Endothelial cell of umbilical vein (primary cell): ENCODE measurements around the gene MYDGF. TPM values are rescaled to one million over a fixed set of nuclear protein-coding genes. Genes with fewer than 3 reads are reported as not detected.
A peak's percentile ranks its signal among the peaks of the same experiment; 100 is the strongest.

Source experiments
- BruUV-seq: library from RNA; stranded (reverse); fragments of 400-500 nt; replicated peaks from 2 replicates; lab custom pipeline; 2021; lab: Mats Ljungman, UMichigan
- CTCF ChIA-PET: fragments of 300-600, 350-600 bp; sonication (Branson Sonifier 250); formaldehyde crosslinking; loops from one replicate; lab custom pipeline; 2021; ENCODE audit warnings: antibody characterized with exemption, inconsistent platforms; lab: Charles Lee
- POLR2A ChIA-PET: fragments of 300-600, 350-600 bp; sonication (Branson Sonifier 250); formaldehyde crosslinking; loops from one replicate; lab custom pipeline; 2021; ENCODE audit warnings: antibody characterized with exemption, inconsistent platforms; lab: Charles Lee
- DNase-seq: peaks from one replicate; pipeline ENCODE4 v3.0.0-alpha.2; 2011; ENCODE audit warnings: low read depth, low spot score
- FAIRE-seq: peaks from 2 replicates; lab custom pipeline; 2011; peaks lifted over from hg19 to GRCh38; lab: Jason Lieb, UNC
- H2AFZ ChIP-seq: 2 replicates; pipeline ENCODE4 v1.6.0; 2012; ENCODE audit warnings: low read depth, low read length, control low read depth, inconsistent platforms
- H3K27ac ChIP-seq: 2 replicates; pipeline ENCODE4 v1.5.1; 2011; ENCODE audit warnings: low read depth, mild to moderate bottlenecking, control low read depth, low read length, moderate library complexity; ENCODE audit not compliant: insufficient read depth
- H3K27me3 ChIP-seq, 2 experiments: 2 replicates each; pipeline versions ENCODE4 v1.6.0 to v1.6.1; 2011; ENCODE audit warnings: low read length in 2 of 2, mixed read lengths in 1 of 2; ENCODE audit not compliant: control insufficient read depth in 2 of 2, insufficient read depth in 2 of 2
- H3K36me3 ChIP-seq, 2 experiments: 2 replicates in 1 of 2; 3 replicates in 1 of 2; pipeline ENCODE4 v1.5.1; 2011; ENCODE audit warnings: low read length in 2 of 2, mild to moderate bottlenecking in 1 of 2, moderate library complexity in 1 of 2; ENCODE audit not compliant: control insufficient read depth in 2 of 2, insufficient read depth in 2 of 2; ENCODE audit errors: extremely low read depth in 1 of 2
- H3K4me1 ChIP-seq: 3 replicates; pipeline ENCODE4 v1.5.1; 2011; ENCODE audit warnings: mild to moderate bottlenecking, low read length; ENCODE audit not compliant: control insufficient read depth, insufficient read depth; ENCODE audit errors: extremely low read depth
- H3K4me2 ChIP-seq: 2 replicates; pipeline ENCODE4 v1.6.1; 2011; ENCODE audit warnings: low read length, control low read depth, mixed read lengths; ENCODE audit not compliant: insufficient read depth
- H3K4me3 ChIP-seq, 3 experiments: fragments of 200-600 bp in 1 of 3; sonication (generic), shearing (Covaris generic) in 1 of 3; replicated peaks in 1 of 3; 2 replicates each; pipeline ENCODE4 v1.5.1; 2011 to 2016; ENCODE audit warnings: control low read depth in 3 of 3, low read length in 3 of 3, mild to moderate bottlenecking in 2 of 3, inconsistent platforms in 1 of 3, low read depth in 1 of 3, moderate library complexity in 1 of 3; ENCODE audit not compliant: insufficient read depth in 1 of 3
- H3K79me2 ChIP-seq: 2 replicates; pipeline ENCODE4 v1.6.0; 2012; ENCODE audit warnings: low read length, inconsistent platforms; ENCODE audit not compliant: control insufficient read depth, insufficient read depth
- H3K9ac ChIP-seq: replicated peaks from 2 replicates; pipeline ENCODE3; 2011; ENCODE audit warnings: low read length, control low read depth; ENCODE audit not compliant: insufficient read depth; ENCODE audit errors: extremely low read depth
- H3K9me1 ChIP-seq: replicated peaks from 3 replicates; pipeline ENCODE4 v1.6.0; 2011; ENCODE audit warnings: mild to moderate bottlenecking, low read length; ENCODE audit not compliant: control insufficient read depth, insufficient read depth; ENCODE audit errors: extremely low read depth
- H3K9me3 ChIP-seq: replicated peaks from 2 replicates; pipeline ENCODE4 v1.5.1; 2012; ENCODE audit warnings: low read length, inconsistent platforms; ENCODE audit not compliant: control insufficient read depth, insufficient read depth
- H4K20me1 ChIP-seq: replicated peaks from 2 replicates; pipeline ENCODE3; 2011; ENCODE audit warnings: mild to moderate bottlenecking, low read length; ENCODE audit not compliant: control insufficient read depth, insufficient read depth; ENCODE audit errors: extremely low read depth
- MYC ChIP-seq: IDR thresholded peaks from one replicate; pipeline ENCODE4 v1.6.1; 2011; ENCODE audit warnings: mild to moderate bottlenecking, low read depth, low read length
- POLR2A ChIP-seq: IDR thresholded peaks from 2 replicates; pipeline ENCODE4 v1.6.1; 2012; ENCODE audit warnings: low read depth, mild to moderate bottlenecking, control low read depth, low read length
- dilution Hi-C: fragments of 300-500 bp; cut with MboI; formaldehyde crosslinking; loops from one replicate; pipeline ENCODE4 v1.15.0; 2019; ENCODE audit warnings: low sequenced_read_pairs; ENCODE audit not compliant: extremely low pct_ligation_motif_present
- intact Hi-C: fragments of 100-400 bp; cut with micrococcal nuclease; formaldehyde crosslinking; loops from one replicate; pipeline ENCODE4 v1.10.0; 2022
- polyA plus RNA-seq, 4 experiments: library from polyadenylated mRNA; depleted of rRNA in 3 of 4; stranded (reverse) in 3 of 4; unstranded in 1 of 4; fragments of >200 nt; gene quantifications; 2 replicates each; pipeline versions ENCODE4 v1.2.1 to v1.2.3, GENCODE V29; 2011 to 2012; ENCODE audit warnings: missing spikeins in 1 of 4
- total RNA-seq: library from RNA; stranded (reverse); gene quantifications from 2 replicates; pipeline ENCODE4 v1.2.3, GENCODE V29; 2021
- TF ChIP-seq, protein P1 (sequence below), 2 donors: IDR thresholded peaks; 1 replicate in 1 of 2; 2 replicates in 1 of 2; pipeline ENCODE4 v1.5.1; 2011; ENCODE audit warnings: low read length in 2 of 2, mild to moderate bottlenecking in 2 of 2, moderate library complexity in 2 of 2, control low read depth in 1 of 2, inconsistent platforms in 1 of 2, low read depth in 1 of 2; ENCODE audit not compliant: insufficient read depth in 1 of 2; ENCODE audit errors: extremely low read depth in 1 of 2

The MYDGF gene
- total and polyA plus RNA-seq, 2 donors (not counting 3 experiments of a cell fraction or from before 2014, with no cell fraction given) = 191 to 337 TPM

DNA sequence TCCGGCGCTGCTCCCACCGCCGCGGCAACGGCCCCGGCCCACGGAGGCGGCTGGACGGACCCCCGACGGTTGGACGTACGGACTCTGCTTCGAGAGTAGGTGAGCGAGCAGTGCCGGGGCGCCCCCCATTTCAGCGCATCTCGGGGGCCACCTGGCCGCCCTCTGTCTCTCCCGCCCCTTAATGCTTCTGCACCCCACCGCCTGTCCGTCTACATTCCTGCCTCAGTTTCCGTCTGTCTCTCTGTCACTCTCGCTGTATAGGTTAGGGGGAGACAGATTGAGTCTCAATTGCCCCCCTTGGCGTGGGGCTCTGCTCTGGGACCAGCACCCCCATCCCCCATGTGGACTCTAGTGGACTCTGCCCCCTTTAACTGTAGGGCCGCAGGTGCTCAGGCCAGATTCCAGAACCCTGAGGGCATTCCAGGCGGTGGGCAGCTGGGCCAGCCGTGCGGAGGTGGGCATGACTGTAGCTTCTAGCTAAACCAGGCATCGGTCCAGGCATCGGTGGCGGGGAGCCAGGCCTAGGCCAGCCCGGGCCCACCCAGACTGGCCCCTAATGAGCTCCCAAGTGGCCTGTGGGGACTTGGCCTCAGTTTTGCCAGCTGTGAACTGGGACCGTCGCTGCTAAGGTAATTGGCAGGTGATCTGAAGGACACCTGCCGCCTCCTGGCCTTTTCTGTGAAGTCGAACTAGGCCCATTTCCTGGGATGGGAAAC is 30.5 kb downstream of the MYDGF start:
- POLR2A ChIA-PET = interaction anchor here (0.5 kb wide), 1 partner anchor 119 kb away, joined by 3 read pairs; no protein-coding TSS in a partner anchor
- Histone ChIP-seq H3K9me3 (no peaks in the 10 kb centered on the region), H3K4me2 (peak overlapping the region; percentile 76), H3K36me3 (peaks cover 0 to 6% of the 10 kb centered on the region in 2 experiments), H3K4me1 (peaks cover 34% of the 10 kb centered on the region), H4K20me1 (no peaks in the 10 kb centered on the region), H3K9me1 (no peaks in the 10 kb centered on the region), H3K9ac (peak overlapping the region; percentile 49), H3K79me2 (peaks cover 37% of the 10 kb centered on the region), H3K4me3 (peak overlapping the region; percentile 68 to 79 (median 69)), H3K27me3 (no peaks in the 10 kb centered on the region), H2AFZ (peak overlapping the region; percentile 4), H3K27ac (peak overlapping the region; percentile 14)
- dilution Hi-C loops (no loop called here), intact Hi-C loops (loop anchor here (1.0 to 5.0 kb wide), 4 partner anchors 80 to 237 kb away; partner anchors contain the start of genes CHAF1A, DPP9, HDGFL2 and SEMA6B)
- peak; percentile 51 for TF ChIP-seq POLR2A
- no peak for TF ChIP-seq MYC
- TF ChIP-seq, protein P1, sequence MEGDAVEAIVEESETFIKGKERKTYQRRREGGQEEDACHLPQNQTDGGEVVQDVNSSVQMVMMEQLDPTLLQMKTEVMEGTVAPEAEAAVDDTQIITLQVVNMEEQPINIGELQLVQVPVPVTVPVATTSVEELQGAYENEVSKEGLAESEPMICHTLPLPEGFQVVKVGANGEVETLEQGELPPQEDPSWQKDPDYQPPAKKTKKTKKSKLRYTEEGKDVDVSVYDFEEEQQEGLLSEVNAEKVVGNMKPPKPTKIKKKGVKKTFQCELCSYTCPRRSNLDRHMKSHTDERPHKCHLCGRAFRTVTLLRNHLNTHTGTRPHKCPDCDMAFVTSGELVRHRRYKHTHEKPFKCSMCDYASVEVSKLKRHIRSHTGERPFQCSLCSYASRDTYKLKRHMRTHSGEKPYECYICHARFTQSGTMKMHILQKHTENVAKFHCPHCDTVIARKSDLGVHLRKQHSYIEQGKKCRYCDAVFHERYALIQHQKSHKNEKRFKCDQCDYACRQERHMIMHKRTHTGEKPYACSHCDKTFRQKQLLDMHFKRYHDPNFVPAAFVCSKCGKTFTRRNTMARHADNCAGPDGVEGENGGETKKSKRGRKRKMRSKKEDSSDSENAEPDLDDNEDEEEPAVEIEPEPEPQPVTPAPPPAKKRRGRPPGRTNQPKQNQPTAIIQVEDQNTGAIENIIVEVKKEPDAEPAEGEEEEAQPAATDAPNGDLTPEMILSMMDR (IDR thresholded peaks at IDR 0.05; ENCODE audit: extremely low read depth in 1 of 2, insufficient read depth in 1 of 2, low read depth in 1 of 2, low read length in 2 of 2) = no peak
- BruUV-seq = TSS peak; percentile 63
- DNase-seq (peak; percentile 39), FAIRE-seq (peak; percentile 55)
- CTCF ChIA-PET = interaction anchor here (1.0 to 1.1 kb wide), 2 partner anchors 50 to 63 kb away, joined by 3 to 5 read pairs; no protein-coding TSS in a partner anchor
